HUES6 (cell line): ENCODE results near the gene YY2.
A peak's percentile ranks its signal among the peaks of the same experiment; 100 is the strongest.
"Not testable (repeated sequence)": the region's sequence is repeated elsewhere in the genome, so short reads cannot be mapped to it uniquely, and the experiment has no call there.

Experiments
- H3K27ac ChIP-seq: 2 replicates; pipeline ENCODE4 v1.7.0; 2013; ENCODE audit warnings: low read depth, mild to moderate bottlenecking, low read length, inconsistent platforms
- H3K27me3 ChIP-seq: 2 replicates; pipeline ENCODE4 v1.6.1; 2013; ENCODE audit warnings: low read length; ENCODE audit not compliant: control insufficient read depth, insufficient read depth
- H3K36me3 ChIP-seq: 2 replicates; pipeline ENCODE4 v1.6.1; 2013; ENCODE audit warnings: low read length; ENCODE audit not compliant: control insufficient read depth, insufficient read depth
- H3K4me1 ChIP-seq: 2 replicates; pipeline ENCODE4 v1.6.1; 2013; ENCODE audit warnings: low read length; ENCODE audit not compliant: control insufficient read depth, insufficient read depth
- H3K4me3 ChIP-seq: 2 replicates; pipeline ENCODE4 v1.5.1; 2013; ENCODE audit warnings: low read depth, low read length
- H3K9ac ChIP-seq: one replicate; pipeline ENCODE4 v1.6.1; 2013; ENCODE audit warnings: mild to moderate bottlenecking, low read length
- H3K9me3 ChIP-seq: 2 replicates; pipeline ENCODE4 v1.6.1; 2013; ENCODE audit warnings: low read depth, low read length; ENCODE audit not compliant: control insufficient read depth, insufficient read depth

The YY2 gene

GRCh38 chrX:21874182-21874581 is 18.4 kb downstream of the YY2 start:
- not testable (repeated sequence) for H3K4me3 ChIP-seq, H3K27me3 ChIP-seq, H3K9me3 ChIP-seq, H3K9ac ChIP-seq, H3K27ac ChIP-seq, H3K4me1 ChIP-seq, H3K36me3 ChIP-seq

- Histone ChIP-seq H3K27ac (no peak overlapping the region), H3K36me3 (no peaks in the 10 kb centered on the region; the same call in 1 of the 2 replicates), H3K4me3 (no peak overlapping the region), H3K9ac (no peak overlapping the region), H3K4me1 (no peaks in the 10 kb centered on the region), H3K9me3 (no peaks in the 10 kb centered on the region), H3K27me3 (no peaks in the 10 kb centered on the region)
Measured at GRCh38 chrX:21875013-21875412, 19.2 kb downstream of the YY2 start.

- no peak overlapping the region for H3K27ac ChIP-seq
- H3K9me3 ChIP-seq: no peaks in the 10 kb centered on the region
- H3K9ac ChIP-seq: no peak overlapping the region
- H3K4me3 ChIP-seq: no peak overlapping the region
- no peaks in the 10 kb centered on the region for H3K27me3 ChIP-seq
- H3K36me3 ChIP-seq: peaks cover 5% of the 10 kb centered on the region; the same call in 1 of the 2 replicates
- H3K4me1 ChIP-seq: no peaks in the 10 kb centered on the region; the same call in 1 of the 2 replicates
Measured at GRCh38 chrX:21881881-21882574, 26.2 kb downstream of the YY2 start.

- no peak overlapping the region for H3K9ac ChIP-seq
- peaks cover 5% of the 10 kb centered on the region; the same call in 1 of the 2 replicates for H3K36me3 ChIP-seq
- no peaks in the 10 kb centered on the region; the same call in 1 of the 2 replicates for H3K4me1 ChIP-seq
- H3K27ac ChIP-seq: no peak overlapping the region
- H3K27me3 ChIP-seq: no peaks in the 10 kb centered on the region
- H3K9me3 ChIP-seq: no peaks in the 10 kb centered on the region
- no peak overlapping the region for H3K4me3 ChIP-seq
Measured at GRCh38 chrX:21883258-21883657, 27.5 kb downstream of the YY2 start.

GRCh38 chrX:21885568-21885967 is 29.8 kb downstream of the YY2 start:
- Histone ChIP-seq H3K9ac (no peak overlapping the region), H3K9me3 (no peaks in the 10 kb centered on the region), H3K27ac (no peak overlapping the region), H3K36me3 (0 out of 2 replicates have a peak, but pooled peaks cover 5% of the 10 kb centered on the region), H3K27me3 (no peaks in the 10 kb centered on the region), H3K4me1 (no peaks in the 10 kb centered on the region; the same call in 1 of the 2 replicates), H3K4me3 (no peak overlapping the region)

GRCh38 chrX:21905313-21905712 is 49.5 kb downstream of the YY2 start:
- Histone ChIP-seq H3K9me3 (0 out of 2 replicates have a peak, but pooled peaks cover 5% of the 10 kb centered on the region), H3K36me3 (no peaks in the 10 kb centered on the region), H3K4me3 (no peak overlapping the region), H3K27ac (peak overlapping the region; percentile 34), H3K9ac (no peak overlapping the region), H3K4me1 (peaks cover 20% of the 10 kb centered on the region), H3K27me3 (no peaks in the 10 kb centered on the region)

- Histone ChIP-seq H3K4me1 (peaks cover 20% of the 10 kb centered on the region), H3K9me3 (0 out of 2 replicates have a peak, but pooled peaks cover 5% of the 10 kb centered on the region), H3K4me3 (no peak overlapping the region), H3K36me3 (no peaks in the 10 kb centered on the region), H3K9ac (no peak overlapping the region), H3K27me3 (no peaks in the 10 kb centered on the region), H3K27ac (peak overlapping the region; percentile 45; the same call in 1 of the 2 replicates)
Measured at GRCh38 chrX:21905953-21906352, 50.2 kb downstream of the YY2 start.

- Histone ChIP-seq H3K9me3 (0 out of 2 replicates have a peak, but pooled peaks cover 5% of the 10 kb centered on the region), H3K27ac (no peak overlapping the region), H3K4me1 (peaks cover 20% of the 10 kb centered on the region), H3K4me3 (no peak overlapping the region), H3K36me3 (no peaks in the 10 kb centered on the region), H3K9ac (no peak overlapping the region), H3K27me3 (no peaks in the 10 kb centered on the region; the same call in 1 of the 2 replicates)
Measured at GRCh38 chrX:21907260-21907659, 51.5 kb downstream of the YY2 start.
